Activated CD4-positive, alpha-beta memory T cell treated with anti-CD3 and anti-CD28 coated beads for 36 hours (primary cell): Measurements from ENCODE around the gene DLG2. TPM values are rescaled to one million over a fixed set of nuclear protein-coding genes. Genes with fewer than 3 reads are reported as not detected.
"Not testable (repeated sequence)": the region's sequence is repeated elsewhere in the genome, so short reads cannot be mapped to it uniquely, and the experiment has no call there.

Experiments used
- CTCF ChIA-PET: fragments of 350-600 bp; sonication (Branson Sonifier 250); formaldehyde crosslinking; loops from one replicate; lab custom pipeline; 2021; ENCODE audit warnings: antibody characterized with exemption, inconsistent platforms; lab: Charles Lee
- POLR2A ChIA-PET: fragments of 350-600 bp; sonication (Branson Sonifier 250); formaldehyde crosslinking; loops from one replicate; lab custom pipeline; 2021; ENCODE audit warnings: antibody characterized with exemption; lab: Charles Lee
- DNase-seq: peaks from one replicate; pipeline ENCODE4 v3.0.0-alpha.2; 2020
- H3K27ac Mint-ChIP-seq: one replicate; pipeline ENCODE4 v1.8.0; 2021; ENCODE audit warnings: mixed read lengths
- H3K27me3 Mint-ChIP-seq: one replicate; pipeline ENCODE4 v1.8.0; 2021; ENCODE audit warnings: mixed read lengths
- H3K36me3 Mint-ChIP-seq: one replicate; pipeline ENCODE4 v1.8.0; 2021; ENCODE audit warnings: mixed read lengths
- H3K4me1 Mint-ChIP-seq: one replicate; pipeline ENCODE4 v1.8.0; 2021; ENCODE audit warnings: low read depth, mixed read lengths
- H3K4me3 Mint-ChIP-seq: one replicate; pipeline ENCODE4 v1.8.0; 2021; ENCODE audit warnings: mild to moderate bottlenecking, mixed read lengths
- H3K9me3 Mint-ChIP-seq: one replicate; pipeline ENCODE4 v1.8.0; 2021; ENCODE audit warnings: mixed read lengths
- intact Hi-C: fragments of 100-400 bp; cut with micrococcal nuclease; formaldehyde crosslinking; loops from one replicate; pipeline ENCODE4 v1.15.1; 2023
- total RNA-seq, 2 experiments: library from RNA; stranded (reverse); gene quantifications; one replicate each; pipeline ENCODE4 v1.2.3, GENCODE V29; 2021

The DLG2 gene
- total RNA-seq, 2 experiments from 2014 or later, result 1.7 to 2.1 TPM

- Mint-ChIP-seq H3K9me3 (no peaks in the 10 kb centered on the region), H3K27ac (peak overlapping the region; percentile 99), H3K27me3 (no peaks in the 10 kb centered on the region), H3K36me3 (peaks cover 48% of the 10 kb centered on the region), H3K4me1 (peaks cover 44% of the 10 kb centered on the region), H3K4me3 (peak overlapping the region; percentile 99)
- intact Hi-C loops, result loop anchor here (2.0 to 10.0 kb wide), 3 partner anchors 162 to 1080 kb away; partner anchors contain the start of gene HIKESHI
- DNase-seq, result peak; percentile 24
- ChIA-PET CTCF (interaction anchor here (0.7 to 2.6 kb wide), 7 partner anchors 14 to 191 kb away, joined by 4 to 13 read pairs (median 5); partner anchors contain the start of genes DLG2, TMEM126A and TMEM126B), POLR2A (interaction anchor here (0.7 to 2.6 kb wide), 9 partner anchors 11 to 557 kb away, joined by 3 to 38 read pairs (median 3); partner anchors contain the start of genes TMEM126A and TMEM126B)
Measured at GRCh38 chr11:85663080-85663752, 36.1 kb upstream of the DLG2 start.

DNA sequence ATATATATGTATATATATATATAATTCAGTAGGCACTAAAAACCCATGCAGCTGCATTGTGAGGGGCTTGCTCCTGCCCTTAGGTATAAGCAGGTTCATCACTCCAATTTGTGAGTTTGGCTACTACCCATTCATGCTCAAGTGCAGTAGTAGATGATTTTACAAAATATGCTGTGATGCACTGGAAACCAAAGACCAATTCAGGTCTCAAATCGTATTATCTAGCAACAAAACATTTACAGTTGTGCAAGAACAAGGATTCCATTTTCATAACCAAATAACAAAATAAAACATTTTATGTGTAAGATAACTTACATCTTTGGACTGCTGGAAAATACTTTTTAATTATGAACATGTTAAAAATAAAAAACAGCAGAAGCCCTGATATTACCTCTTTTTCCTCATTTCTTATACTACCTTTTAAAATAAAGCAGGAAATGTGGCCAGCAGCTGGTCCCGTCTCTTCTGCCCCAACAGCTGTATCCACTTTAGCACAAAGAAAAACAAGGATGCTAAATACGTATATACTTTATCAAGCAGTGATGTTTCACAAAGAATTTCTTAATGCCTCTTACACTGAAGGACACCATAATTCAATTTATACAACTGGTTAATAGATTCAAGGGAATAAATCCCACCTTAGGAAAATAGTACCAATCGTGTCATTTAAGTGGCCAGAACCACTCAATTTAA is 35.0 kb upstream of the DLG2 start:
- intact Hi-C loops, result loop anchor here (2.0 to 10.0 kb wide), 3 partner anchors 163 to 1081 kb away; partner anchors contain the start of gene HIKESHI
- H3K4me3 Mint-ChIP-seq, result peak overlapping the region; percentile 70
- H3K27me3 Mint-ChIP-seq, result no peaks in the 10 kb centered on the region
- DNase-seq, result no peak
- H3K9me3 Mint-ChIP-seq, result no peaks in the 10 kb centered on the region
- POLR2A ChIA-PET, result no interaction called here
- H3K36me3 Mint-ChIP-seq, result peaks cover 51% of the 10 kb centered on the region
- H3K27ac Mint-ChIP-seq, result no peak overlapping the region
- CTCF ChIA-PET, result interaction anchor here (0.6 kb wide), 2 partner anchors 19 to 480 kb away, joined by 3 to 4 read pairs; no protein-coding TSS in a partner anchor
- peaks cover 46% of the 10 kb centered on the region for H3K4me1 Mint-ChIP-seq

GRCh38 chr11:85658180-85658579 is 31.0 kb upstream of the DLG2 start:
- Mint-ChIP-seq H3K27ac (no peak overlapping the region), H3K36me3 (peaks cover 54% of the 10 kb centered on the region), H3K4me3 (no peak overlapping the region), H3K4me1 (peaks cover 50% of the 10 kb centered on the region), H3K9me3 (no peaks in the 10 kb centered on the region), H3K27me3 (no peaks in the 10 kb centered on the region)
- DNase-seq, result no peak
- ChIA-PET CTCF (interaction anchor here (2.2 kb wide), 1 partner anchor 11 kb away, joined by 6 read pairs; the partner anchor contains the start of gene TMEM126A), POLR2A (interaction anchor here (0.9 kb wide), 1 partner anchor 10 kb away, joined by 3 read pairs; the partner anchor contains the start of gene TMEM126A)
- intact Hi-C loops, result no loop called here

GRCh38 chr11:85656777-85657176 is 29.6 kb upstream of the DLG2 start:
- H3K4me1 Mint-ChIP-seq, result peaks cover 56% of the 10 kb centered on the region
- H3K4me3 Mint-ChIP-seq, result no peak overlapping the region
- DNase-seq, result no peak
- intact Hi-C loops, result no loop called here
- H3K9me3 Mint-ChIP-seq, result no peaks in the 10 kb centered on the region
- H3K27me3 Mint-ChIP-seq, result no peaks in the 10 kb centered on the region
- CTCF ChIA-PET, result no interaction called here
- POLR2A ChIA-PET, result interaction anchor here (1.0 to 1.3 kb wide), 2 partner anchors 9 to 28 kb away, joined by 4 read pairs; partner anchors contain the start of genes TMEM126A and TMEM126B
- H3K27ac Mint-ChIP-seq, result peak overlapping the region; percentile 20
- peaks cover 47% of the 10 kb centered on the region for H3K36me3 Mint-ChIP-seq

- DNase-seq, intact Hi-C loops, H3K27me3 Mint-ChIP-seq, H3K9me3 Mint-ChIP-seq, H3K27ac Mint-ChIP-seq, POLR2A ChIA-PET, H3K4me3 Mint-ChIP-seq: not testable (repeated sequence)
- CTCF ChIA-PET, result interaction anchor here (0.6 kb wide), 1 partner anchor 1099 kb away, joined by 3 read pairs; no protein-coding TSS in a partner anchor
- H3K36me3 Mint-ChIP-seq, result peaks cover 29% of the 10 kb centered on the region
- peaks cover 42% of the 10 kb centered on the region for H3K4me1 Mint-ChIP-seq
Measured at GRCh38 chr11:85654343-85654742, 27.2 kb upstream of the DLG2 start.

DNA sequence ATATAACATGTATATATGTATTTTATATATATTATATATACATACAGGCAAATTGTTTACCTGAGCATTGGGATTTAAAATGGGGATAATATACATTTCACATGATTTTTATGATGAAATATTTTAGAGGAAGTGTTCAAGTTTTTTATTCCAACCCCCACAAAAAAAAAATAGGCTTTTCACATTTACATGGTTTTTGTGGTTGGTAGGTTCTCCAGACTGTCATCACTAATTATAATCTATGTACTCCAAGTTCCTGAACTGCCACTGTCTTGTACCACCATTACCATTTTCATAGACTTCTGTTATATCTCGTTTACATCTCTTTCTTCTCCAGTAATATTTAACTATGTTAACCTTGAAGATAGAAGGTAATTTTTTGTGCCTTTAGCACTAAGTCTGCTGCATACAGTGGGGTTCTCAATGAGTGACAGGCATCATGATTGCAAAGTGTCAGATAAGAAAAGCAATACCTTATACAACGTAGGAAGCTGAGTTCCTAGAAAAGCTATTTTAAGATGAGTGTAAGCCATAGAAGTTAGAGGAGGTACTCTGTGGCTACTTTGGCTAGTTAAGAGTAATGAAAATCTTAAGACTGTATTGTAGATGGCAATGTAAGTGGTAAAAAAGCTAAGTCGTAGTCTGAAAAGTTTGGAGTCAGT is 25.8 kb upstream of the DLG2 start:
- intact Hi-C loops, result no loop called here
- Mint-ChIP-seq H3K4me1 (peaks cover 40% of the 10 kb centered on the region), H3K36me3 (peaks cover 21% of the 10 kb centered on the region), H3K27ac (peak overlapping the region; percentile 54), H3K4me3 (no peak overlapping the region), H3K9me3 (no peaks in the 10 kb centered on the region), H3K27me3 (no peaks in the 10 kb centered on the region)
- POLR2A ChIA-PET, result no interaction called here
- DNase-seq, result no peak
- CTCF ChIA-PET, result no interaction called here

GRCh38 chr11:85651118-85651517 is 24.0 kb upstream of the DLG2 start:
- DNase-seq, result no peak
- no peaks in the 10 kb centered on the region for H3K27me3 Mint-ChIP-seq
- intact Hi-C loops, result no loop called here
- POLR2A ChIA-PET, result interaction anchor here (1.0 to 1.5 kb wide), 2 partner anchors 9 to 196 kb away, joined by 3 to 5 read pairs; no protein-coding TSS in a partner anchor
- H3K9me3 Mint-ChIP-seq, result no peaks in the 10 kb centered on the region
- CTCF ChIA-PET, result no interaction called here
- peaks cover 37% of the 10 kb centered on the region for H3K4me1 Mint-ChIP-seq
- peak overlapping the region; percentile 6 for H3K27ac Mint-ChIP-seq
- H3K4me3 Mint-ChIP-seq, result no peak overlapping the region
- H3K36me3 Mint-ChIP-seq, result peaks cover 14% of the 10 kb centered on the region

- Mint-ChIP-seq H3K27ac (peak within 1 kb of the TSS; percentile 86), H3K9me3 (no peaks in the 10 kb centered on the region), H3K27me3 (peaks cover 11% of the 10 kb centered on the region), H3K4me1 (peaks cover 26% of the 10 kb centered on the region), H3K36me3 (peaks cover 5% of the 10 kb centered on the region), H3K4me3 (peak within 1 kb of the TSS; percentile 94)
- intact Hi-C loops, result loop anchor here (1.0 kb wide), 4 partner anchors 8 to 598 kb away; partner anchors contain the start of genes CREBZF and TMEM126B
- ChIA-PET CTCF (interaction anchor here (0.7 to 1.7 kb wide), 9 partner anchors 11 to 207 kb away, joined by 3 to 13 read pairs (median 4); partner anchors contain the start of genes CCDC83, CREBZF, DLG2 and TMEM126B), POLR2A (interaction anchor here (0.6 to 3.9 kb wide), 10 partner anchors 9 to 180 kb away, joined by 3 to 38 read pairs (median 4); partner anchors contain the start of genes CREBZF, DLG2 and TMEM126B)
- DNase-seq, result peak; percentile 96
Measured at GRCh38 chr11:85647604-85648299, 20.6 kb upstream of the DLG2 start, which contains the start of gene TMEM126A. TSS of gene TMEM126A (plus strand) at chr11:85647967. CDS start at chr11:85650256, 2,289 bp downstream.

GRCh38 chr11:85647078-85647477 is 19.9 kb upstream of the DLG2 start:
- Mint-ChIP-seq H3K27me3 (peaks cover 11% of the 10 kb centered on the region), H3K4me3 (peak overlapping the region; percentile 94), H3K9me3 (no peaks in the 10 kb centered on the region), H3K36me3 (peaks cover 2% of the 10 kb centered on the region), H3K4me1 (peaks cover 23% of the 10 kb centered on the region), H3K27ac (peak overlapping the region; percentile 86)
- ChIA-PET CTCF (interaction anchor here (0.7 to 1.7 kb wide), 8 partner anchors 11 to 208 kb away, joined by 3 to 13 read pairs (median 4); partner anchors contain the start of genes CCDC83, CREBZF, DLG2 and TMEM126B), POLR2A (interaction anchor here (0.9 to 3.9 kb wide), 9 partner anchors 9 to 180 kb away, joined by 3 to 38 read pairs (median 4); partner anchors contain the start of genes CREBZF, DLG2 and TMEM126B)
- no peak for DNase-seq
- intact Hi-C loops, result loop anchor here (1.0 kb wide), 3 partner anchors 8 to 598 kb away; partner anchors contain the start of gene TMEM126B

GRCh38 chr11:85643191-85643614 is 16.1 kb upstream of the DLG2 start:
- CTCF ChIA-PET, result no interaction called here
- DNase-seq, result no peak
- H3K27ac Mint-ChIP-seq, result no peak overlapping the region
- no peak overlapping the region for H3K4me3 Mint-ChIP-seq
- intact Hi-C loops, result no loop called here
- peaks cover 11% of the 10 kb centered on the region for H3K27me3 Mint-ChIP-seq
- H3K4me1 Mint-ChIP-seq, result peaks cover 6% of the 10 kb centered on the region
- peaks cover 6% of the 10 kb centered on the region for H3K36me3 Mint-ChIP-seq
- POLR2A ChIA-PET, result no interaction called here
- no peaks in the 10 kb centered on the region for H3K9me3 Mint-ChIP-seq
